Measurements from ENCODE around the gene TDP1. TPM values are rescaled to one million over a fixed set of nuclear protein-coding genes. Genes with fewer than 3 reads are reported as not detected.

The TDP1 gene
- total RNA-seq, 1 donor from 2014 or later = 54.3 TPM

- TF ChIP-seq CTCF (conservative IDR thresholded peaks at IDR 0.05) = no peak
- Mint-ChIP-seq H3K4me1 (no peaks in the 10 kb centered on the region), H3K27me3 (ENCODE audit: low read depth) (no peaks in the 10 kb centered on the region), H3K4me3 (no peak overlapping the region), H3K9me3 (no peaks in the 10 kb centered on the region), H3K36me3 (ENCODE audit: low read depth) (peaks cover 21% of the 10 kb centered on the region), H3K27ac (ENCODE audit: unreplicated experiment) (no peak overlapping the region)
- DNase-seq (ENCODE audit: low read depth, low spot score) = no peak
Measured at GRCh38 chr14:90039253-90040010, 83.7 kb downstream of the TDP1 start.

- no peak for DNase-seq (ENCODE audit: low read depth, low spot score)
- no peaks in the 10 kb centered on the region for H3K9me3 Mint-ChIP-seq
- H3K27ac Mint-ChIP-seq (ENCODE audit: unreplicated experiment) = no peak overlapping the region
- no peaks in the 10 kb centered on the region for H3K27me3 Mint-ChIP-seq (ENCODE audit: low read depth)
- peaks cover 16% of the 10 kb centered on the region for H3K36me3 Mint-ChIP-seq (ENCODE audit: low read depth)
- H3K4me1 Mint-ChIP-seq = no peaks in the 10 kb centered on the region
- no peak for TF ChIP-seq CTCF (conservative IDR thresholded peaks at IDR 0.05)
- no peak overlapping the region for H3K4me3 Mint-ChIP-seq
Measured at GRCh38 chr14:90040411-90040810, 84.7 kb downstream of the TDP1 start.

- peaks cover 10% of the 10 kb centered on the region for H3K36me3 Mint-ChIP-seq (ENCODE audit: low read depth)
- H3K4me1 Mint-ChIP-seq = no peaks in the 10 kb centered on the region
- TF ChIP-seq CTCF (conservative IDR thresholded peaks at IDR 0.05) = no peak
- H3K27ac Mint-ChIP-seq (ENCODE audit: unreplicated experiment) = no peak overlapping the region
- H3K9me3 Mint-ChIP-seq = no peaks in the 10 kb centered on the region
- no peak overlapping the region for H3K4me3 Mint-ChIP-seq
- no peaks in the 10 kb centered on the region for H3K27me3 Mint-ChIP-seq (ENCODE audit: low read depth)
- DNase-seq (ENCODE audit: low read depth, low spot score) = no peak
Measured at GRCh38 chr14:90042496-90043252, 86.9 kb downstream of the TDP1 start.

GRCh38 chr14:90045616-90046015, 89.9 kb downstream of the TDP1 start:
- Mint-ChIP-seq H3K9me3 (no peaks in the 10 kb centered on the region), H3K27ac (ENCODE audit: unreplicated experiment) (no peak overlapping the region), H3K4me1 (no peaks in the 10 kb centered on the region), H3K4me3 (no peak overlapping the region), H3K27me3 (ENCODE audit: low read depth) (no peaks in the 10 kb centered on the region), H3K36me3 (ENCODE audit: low read depth) (peaks cover 3% of the 10 kb centered on the region)
- TF ChIP-seq CTCF (conservative IDR thresholded peaks at IDR 0.05) = no peak
- no peak for DNase-seq (ENCODE audit: low read depth, low spot score)

GRCh38 chr14:90049390-90049789, 93.7 kb downstream of the TDP1 start:
- no peaks in the 10 kb centered on the region for H3K9me3 Mint-ChIP-seq
- DNase-seq (ENCODE audit: low read depth, low spot score) = no peak
- H3K4me3 Mint-ChIP-seq = no peak overlapping the region
- H3K4me1 Mint-ChIP-seq = no peaks in the 10 kb centered on the region
- no peaks in the 10 kb centered on the region for H3K36me3 Mint-ChIP-seq (ENCODE audit: low read depth)
- H3K27me3 Mint-ChIP-seq (ENCODE audit: low read depth) = peaks cover 34% of the 10 kb centered on the region
- TF ChIP-seq CTCF (conservative IDR thresholded peaks at IDR 0.05) = no peak
- H3K27ac Mint-ChIP-seq (ENCODE audit: unreplicated experiment) = no peak overlapping the region

Measured in neural crest cell (in vitro differentiated cells).